HCEC 1CT (cell line): ENCODE results near the gene DDX46.
"Not testable (repeated sequence)": the region's sequence is repeated elsewhere in the genome, so short reads cannot be mapped to it uniquely, and the experiment has no call there.

ENCODE experiments used
- DNase-seq: peaks from one replicate; pipeline ENCODE4 v3.0.0-alpha.2; 2017

Gene DDX46, protein sequence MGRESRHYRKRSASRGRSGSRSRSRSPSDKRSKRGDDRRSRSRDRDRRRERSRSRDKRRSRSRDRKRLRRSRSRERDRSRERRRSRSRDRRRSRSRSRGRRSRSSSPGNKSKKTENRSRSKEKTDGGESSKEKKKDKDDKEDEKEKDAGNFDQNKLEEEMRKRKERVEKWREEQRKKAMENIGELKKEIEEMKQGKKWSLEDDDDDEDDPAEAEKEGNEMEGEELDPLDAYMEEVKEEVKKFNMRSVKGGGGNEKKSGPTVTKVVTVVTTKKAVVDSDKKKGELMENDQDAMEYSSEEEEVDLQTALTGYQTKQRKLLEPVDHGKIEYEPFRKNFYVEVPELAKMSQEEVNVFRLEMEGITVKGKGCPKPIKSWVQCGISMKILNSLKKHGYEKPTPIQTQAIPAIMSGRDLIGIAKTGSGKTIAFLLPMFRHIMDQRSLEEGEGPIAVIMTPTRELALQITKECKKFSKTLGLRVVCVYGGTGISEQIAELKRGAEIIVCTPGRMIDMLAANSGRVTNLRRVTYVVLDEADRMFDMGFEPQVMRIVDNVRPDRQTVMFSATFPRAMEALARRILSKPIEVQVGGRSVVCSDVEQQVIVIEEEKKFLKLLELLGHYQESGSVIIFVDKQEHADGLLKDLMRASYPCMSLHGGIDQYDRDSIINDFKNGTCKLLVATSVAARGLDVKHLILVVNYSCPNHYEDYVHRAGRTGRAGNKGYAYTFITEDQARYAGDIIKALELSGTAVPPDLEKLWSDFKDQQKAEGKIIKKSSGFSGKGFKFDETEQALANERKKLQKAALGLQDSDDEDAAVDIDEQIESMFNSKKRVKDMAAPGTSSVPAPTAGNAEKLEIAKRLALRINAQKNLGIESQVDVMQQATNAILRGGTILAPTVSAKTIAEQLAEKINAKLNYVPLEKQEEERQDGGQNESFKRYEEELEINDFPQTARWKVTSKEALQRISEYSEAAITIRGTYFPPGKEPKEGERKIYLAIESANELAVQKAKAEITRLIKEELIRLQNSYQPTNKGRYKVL

DNA sequence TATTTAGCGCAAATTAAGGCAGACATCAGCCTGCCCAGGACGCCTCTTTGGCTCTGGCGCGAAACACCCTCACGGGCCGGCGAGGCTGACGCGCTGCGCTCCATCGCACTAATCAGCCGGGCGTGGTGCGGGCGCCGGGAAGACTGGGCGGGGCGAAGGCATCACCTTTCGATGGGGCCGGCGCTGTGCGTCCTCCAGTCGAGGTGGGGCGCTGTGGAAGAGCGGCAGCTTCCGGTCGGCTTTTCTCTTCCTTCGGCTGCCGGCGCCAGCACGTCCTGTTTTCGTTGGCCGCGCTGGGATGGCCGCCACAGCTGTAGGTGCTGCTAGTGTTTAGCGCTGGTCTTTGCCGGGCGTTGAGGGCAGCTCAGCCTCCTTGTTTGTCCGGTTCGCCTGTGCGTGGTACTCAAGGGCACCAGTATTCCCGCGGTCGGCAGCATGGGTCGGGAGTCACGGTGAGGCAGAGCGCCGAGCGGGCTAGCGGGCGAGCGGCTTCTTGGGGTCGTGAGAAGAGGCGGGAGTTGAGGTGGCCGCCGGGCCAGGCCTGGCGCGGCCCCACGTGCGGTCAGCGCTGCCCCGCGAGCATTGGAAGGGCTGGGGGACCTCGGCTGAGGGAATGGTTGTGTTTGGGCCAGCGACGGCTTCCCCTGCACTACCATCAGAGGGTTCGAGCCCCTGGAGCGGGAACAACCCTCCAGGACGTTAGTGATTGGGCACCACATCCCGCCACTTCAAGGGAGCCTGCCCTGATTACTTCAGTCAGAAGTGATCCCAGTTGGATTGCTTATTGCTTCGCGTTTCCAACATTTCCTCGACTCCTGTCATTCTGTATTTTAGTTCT is at the start of gene DDX46:
Gene DDX46 (plus strand): TSS at position 276 of the 838 bp plus-strand sequence. CDS start 160 bp downstream, at position 436.
- peak; percentile 93 for DNase-seq

DNA sequence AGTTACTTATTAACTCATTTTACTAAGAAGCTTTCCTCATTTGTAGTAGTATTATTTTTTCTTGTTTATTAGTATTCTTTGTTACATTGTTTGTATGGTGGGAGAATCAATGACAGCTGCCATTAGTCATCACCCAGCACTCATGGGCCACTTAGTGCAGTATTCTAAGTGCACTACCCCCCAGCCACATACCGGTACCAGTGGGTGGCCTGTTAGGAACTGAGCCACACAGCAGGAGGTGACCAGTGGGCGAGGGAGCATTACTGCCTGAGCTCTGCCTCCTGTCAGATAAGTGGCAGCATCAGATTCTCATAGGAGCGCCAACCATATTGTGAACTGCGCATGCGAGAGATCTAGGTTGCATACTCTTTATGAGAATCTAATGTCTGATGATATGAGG is 44.5 kb upstream of the DDX46 start:
- no peak for DNase-seq

DNA sequence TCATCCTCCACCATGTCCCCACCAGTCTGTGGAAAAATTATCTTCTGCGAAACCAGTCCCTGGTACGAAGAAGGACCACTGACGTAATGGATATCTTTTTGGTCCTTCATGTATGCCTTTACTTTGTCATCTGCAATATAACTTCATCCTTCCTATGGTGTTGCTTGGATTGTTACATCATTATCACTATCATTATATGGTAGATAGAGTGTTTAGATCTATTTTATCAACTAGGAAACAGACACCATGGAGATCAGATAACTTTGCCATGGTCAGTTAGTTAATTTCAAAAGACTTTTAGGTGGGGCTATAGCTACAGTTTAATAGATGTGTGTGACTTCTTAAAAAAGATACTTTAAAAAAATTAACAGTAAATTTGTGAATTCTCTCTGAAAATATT is 44.0 kb upstream of the DDX46 start:
- DNase-seq, result no peak

DNA sequence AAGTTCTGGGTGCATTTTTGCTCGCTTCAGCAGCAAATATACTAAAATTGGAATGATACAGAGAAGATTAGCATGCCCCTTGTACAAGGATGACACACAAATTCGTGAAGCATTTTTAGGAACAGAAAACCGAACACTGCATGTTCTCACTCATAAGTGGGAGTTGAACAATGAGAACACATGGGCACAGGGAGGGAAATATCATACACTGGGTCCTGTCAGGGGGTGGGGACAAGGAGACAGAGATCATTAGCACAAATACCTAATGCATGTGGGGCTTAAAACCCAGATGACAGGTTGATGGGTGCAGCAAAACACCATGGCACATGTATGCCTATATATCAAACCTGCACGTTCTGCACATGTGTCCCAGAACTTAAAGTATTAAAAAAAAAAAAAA is 43.1 kb upstream of the DDX46 start:
- DNase-seq, result not testable (repeated sequence)

DNA sequence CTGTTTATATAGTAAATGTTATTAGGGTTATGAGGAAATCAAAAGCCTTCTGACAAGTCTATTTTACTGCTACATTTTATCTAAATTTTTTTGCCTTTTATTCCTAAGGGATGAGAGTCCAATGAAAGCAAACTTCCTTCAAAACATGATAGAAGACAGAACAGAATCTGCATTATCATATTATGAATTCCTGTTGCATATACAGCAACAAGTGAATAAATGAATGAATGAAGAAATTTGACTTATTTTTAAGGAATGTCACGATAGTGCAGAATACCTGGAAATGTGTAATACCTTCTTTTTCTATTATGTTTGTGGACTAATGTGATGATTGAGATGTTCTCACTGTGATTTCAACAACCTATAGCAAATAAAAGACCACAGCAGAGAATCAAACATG is 33.7 kb upstream of the DDX46 start:
- DNase-seq, result no peak

DNA sequence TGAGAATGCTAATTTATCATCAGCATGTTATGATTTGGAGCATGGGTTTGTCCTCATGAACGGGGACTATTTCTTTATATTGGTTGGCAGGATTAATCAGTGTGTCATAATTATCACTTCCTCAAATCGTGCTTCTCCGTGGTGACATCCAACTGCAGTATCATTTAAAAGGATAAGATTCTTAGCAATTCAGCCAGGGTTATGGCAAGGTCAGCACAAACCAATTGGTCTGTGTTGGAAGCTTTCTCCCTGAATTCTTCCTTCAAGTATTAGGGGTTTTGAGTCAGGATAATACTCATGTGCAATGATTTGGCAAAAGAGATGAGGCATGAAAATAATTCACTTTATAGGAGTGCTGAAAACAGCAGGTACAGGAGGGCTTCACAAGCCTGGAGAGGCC is 25.8 kb upstream of the DDX46 start:
- DNase-seq, result no peak

DNA sequence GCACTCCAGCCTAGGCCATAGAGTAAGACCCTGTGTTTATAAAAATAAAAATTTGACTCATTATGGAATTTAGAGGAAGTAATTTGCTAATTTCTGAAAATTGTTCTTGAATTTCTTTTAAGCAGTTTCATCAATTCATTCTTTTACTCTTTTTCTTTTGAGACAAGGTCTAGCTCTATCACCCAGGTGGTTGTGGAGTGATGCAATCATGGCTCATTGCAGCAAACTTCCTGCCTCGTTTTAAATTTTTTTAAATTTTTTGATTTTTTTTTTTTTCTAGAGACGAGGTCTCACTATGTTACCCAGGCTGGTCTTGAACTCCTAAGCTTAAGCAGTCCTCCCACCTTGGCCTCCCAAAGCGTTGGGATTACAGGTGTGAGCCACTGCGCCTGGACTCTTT is 23.3 kb upstream of the DDX46 start:
- no peak for DNase-seq

DNA sequence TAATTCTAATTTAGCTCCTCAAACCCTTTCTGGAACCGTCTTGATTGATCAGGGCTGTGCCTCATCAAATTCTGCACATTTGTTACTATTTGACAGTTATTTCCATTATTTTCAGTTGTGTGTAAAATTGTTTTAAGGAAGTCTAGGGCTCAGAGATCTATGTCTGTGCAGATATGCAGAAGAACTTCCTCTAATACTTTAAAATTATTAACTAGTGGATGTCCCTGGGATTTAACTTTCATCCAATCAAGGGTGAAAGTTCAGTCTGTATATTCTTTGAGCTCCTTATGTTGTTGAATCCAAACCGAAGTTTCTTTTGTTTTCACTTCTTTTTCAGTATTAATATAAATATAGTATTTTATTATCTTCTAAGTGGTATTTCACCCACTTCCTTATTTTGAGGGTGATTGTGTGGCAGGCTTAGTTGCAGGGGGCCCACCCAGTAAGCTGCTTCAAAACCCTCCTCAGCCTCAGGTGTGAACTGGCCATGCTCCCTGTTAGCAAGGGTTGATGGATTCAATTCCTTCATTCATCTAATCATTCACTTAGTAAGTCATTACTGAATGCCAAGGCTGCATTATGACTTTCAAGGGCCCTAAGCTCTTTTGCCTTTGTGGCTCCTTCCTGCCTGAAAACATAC is 22.3 kb upstream of the DDX46 start:
- DNase-seq, result no peak

DNA sequence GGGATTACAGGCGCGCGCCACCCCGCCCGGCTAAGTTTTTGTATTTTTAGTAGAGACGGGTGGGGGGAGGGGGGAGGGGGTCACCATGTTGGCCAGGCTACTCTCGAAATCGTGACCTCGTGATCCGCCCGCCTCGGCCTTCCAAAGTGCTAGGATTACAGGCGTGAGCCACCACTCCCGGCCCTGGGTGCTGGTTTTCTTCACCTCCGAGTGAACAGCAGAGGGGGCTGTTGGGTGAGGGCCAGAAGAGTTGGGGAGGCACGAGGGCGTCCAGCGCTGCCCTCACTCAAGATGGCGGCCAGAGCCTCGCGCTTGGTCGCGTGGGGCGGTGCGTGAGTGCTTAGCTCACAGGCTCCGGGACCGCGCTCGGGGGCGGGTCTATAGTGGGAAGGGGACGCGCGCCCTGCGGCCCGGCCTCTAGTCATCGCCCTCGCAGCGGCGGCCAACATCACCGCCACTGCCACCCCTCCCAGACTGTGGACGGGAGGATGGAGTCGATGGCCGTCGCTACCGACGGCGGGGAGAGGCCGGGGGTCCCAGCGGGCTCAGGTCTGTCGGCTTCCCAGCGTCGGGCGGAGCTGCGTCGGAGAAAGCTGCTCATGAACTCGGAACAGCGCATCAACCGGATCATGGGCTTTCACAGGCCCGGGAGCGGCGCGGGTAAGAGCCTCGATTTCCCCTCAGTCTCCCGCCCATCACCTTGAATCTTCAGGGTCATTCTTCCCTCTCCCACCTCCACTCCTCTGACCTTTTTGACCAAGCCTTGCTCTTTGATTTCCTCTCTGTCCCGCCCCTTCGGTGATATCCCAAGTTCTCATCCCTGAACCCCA is 20.2 kb upstream of the DDX46 start, which contains the start of gene CAMLG:
Gene CAMLG (plus strand): TSS at position 416 of the 830 bp plus-strand sequence. CDS start 73 bp downstream, at position 489.
- peak; percentile 97 for DNase-seq

DNA sequence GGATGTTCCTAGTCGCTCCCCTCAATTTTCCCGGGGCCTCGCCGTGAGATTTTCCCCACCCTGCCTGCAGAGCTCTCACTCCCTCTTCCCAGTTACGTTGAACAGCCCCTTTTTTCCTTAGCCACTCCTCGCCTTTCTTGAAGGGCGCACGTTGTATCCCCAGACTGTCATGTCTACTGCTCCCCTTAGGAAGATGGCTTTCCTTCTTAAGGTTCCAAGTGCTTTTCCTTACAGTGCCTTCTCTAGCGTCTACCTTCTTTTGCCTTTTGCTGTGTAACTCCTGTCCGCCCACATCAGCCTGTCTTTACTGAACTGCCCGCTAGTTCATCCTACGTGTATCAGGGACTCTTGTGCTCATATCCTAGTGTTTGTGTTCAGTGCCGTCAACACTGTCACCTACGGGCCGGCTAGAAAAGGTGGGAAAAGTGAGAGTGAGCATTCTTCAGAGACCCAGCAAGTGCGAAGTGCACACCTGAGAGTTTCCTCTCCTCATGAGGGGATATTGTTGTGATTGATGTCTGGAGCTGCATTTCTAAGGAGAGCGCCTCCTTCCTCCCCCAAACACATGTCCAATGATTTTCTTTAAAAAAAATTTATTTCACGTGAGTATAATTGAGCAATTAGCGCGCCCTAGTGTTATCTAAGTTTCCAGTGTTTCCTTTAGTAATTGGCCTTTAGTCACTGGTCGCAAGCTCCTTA is 19.5 kb upstream of the DDX46 start:
- DNase-seq, result peak; percentile 40

DNA sequence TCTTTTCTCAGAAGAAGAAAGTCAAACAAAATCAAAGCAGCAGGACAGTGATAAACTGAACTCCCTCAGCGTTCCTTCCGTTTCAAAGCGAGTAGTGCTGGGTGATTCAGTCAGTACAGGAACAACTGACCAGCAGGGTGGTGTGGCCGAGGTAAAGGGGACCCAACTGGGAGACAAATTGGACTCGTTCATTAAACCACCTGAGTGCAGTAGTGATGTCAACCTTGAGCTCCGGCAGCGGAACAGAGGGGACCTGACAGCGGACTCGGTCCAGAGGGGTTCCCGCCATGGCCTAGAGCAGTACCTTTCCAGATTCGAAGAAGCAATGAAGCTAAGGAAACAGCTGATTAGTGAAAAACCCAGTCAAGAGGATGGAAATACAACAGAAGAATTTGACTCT is 17.5 kb upstream of the DDX46 start:
- DNase-seq, result no peak

DNA sequence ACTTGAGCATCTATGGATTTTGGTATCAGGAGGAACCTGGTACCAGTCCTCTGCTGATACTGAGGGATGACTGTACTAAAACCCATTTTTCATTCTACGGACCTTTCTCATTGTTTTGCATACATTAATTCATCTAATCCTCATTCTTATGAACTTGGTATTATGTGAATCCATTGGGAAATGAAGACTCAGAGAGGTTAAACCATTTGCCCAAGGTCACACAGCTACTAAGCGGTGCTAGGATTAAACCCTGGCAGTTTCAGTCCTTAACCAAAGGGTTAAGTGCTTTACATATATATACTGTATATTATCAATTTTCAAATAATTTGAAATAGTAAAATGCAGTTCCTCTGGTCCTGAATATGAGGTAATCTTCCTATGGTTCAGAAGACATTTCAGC is 16.4 kb upstream of the DDX46 start:
- DNase-seq, result no peak

DNA sequence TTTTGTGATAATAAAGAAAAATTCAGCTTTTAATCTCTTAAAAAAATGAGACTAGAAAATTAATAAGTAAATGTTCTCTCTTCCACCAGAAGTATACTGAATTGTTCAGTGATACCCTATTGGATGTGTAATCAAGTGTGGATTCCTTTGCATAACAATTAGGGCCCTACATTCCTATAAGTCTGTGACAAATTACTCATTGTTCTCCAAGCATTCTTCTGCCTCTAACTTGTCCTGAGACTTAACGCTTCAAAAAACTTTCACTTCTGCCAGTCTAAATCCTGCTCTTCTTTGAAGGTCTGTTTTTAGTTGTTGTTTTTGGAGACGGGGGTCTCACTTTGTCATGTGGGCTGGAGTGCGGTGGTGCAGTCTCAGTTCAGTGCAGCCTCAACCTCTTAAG is 9.2 kb upstream of the DDX46 start:
- no peak for DNase-seq

DNA sequence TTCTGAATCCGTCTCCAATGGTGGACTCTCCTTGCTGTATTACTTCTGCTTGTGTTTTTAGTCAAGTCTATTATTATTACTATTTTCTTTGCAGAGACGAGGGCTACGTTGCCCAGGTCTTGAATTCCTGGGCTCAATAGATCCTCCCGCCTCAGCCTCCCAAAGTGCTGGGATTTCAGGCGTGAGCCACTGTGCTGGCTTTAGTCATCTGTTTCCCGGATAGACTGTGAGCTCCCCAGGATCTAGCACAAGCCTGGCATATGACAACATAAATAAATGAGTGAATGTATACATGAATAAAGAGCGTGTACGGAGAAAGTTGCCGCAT is 439 bp upstream of the DDX46 start:
- DNase-seq, result no peak

DNA sequence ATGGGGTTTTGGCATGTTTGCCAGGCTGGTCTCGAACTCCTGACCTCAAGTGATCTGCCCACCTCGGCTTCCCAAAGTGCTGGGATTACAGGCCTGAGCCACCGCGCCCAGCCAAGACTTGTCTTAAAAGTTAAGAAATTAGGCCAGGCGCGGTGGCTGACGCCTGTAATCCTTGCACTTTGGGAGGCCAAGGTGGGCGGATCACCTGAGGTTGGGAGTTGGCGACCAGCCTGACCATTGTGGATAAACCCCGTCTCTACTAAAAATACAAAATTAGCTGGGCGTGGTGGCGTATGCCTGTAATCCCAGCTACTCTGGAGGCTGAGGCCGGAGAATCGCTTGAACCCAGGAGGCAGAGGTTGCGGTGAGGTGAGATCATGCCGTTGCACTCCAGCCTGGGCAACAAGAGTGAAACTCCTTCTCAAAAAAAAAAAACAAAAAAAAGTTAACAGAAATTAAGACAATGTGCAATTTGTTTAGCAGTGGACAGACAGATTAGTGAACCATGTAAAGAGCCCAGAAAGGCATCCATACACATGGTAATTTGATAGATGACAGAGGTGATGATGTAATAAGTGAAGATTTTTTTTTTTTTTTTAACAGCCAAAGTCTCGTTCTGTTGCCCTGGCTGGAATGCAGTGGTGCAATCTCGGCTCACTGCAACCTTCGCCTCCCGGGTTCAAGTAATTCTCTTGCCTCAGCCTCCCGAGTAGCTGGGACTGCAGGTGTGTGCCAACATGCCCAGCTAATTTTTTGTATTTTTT is 9.1 kb downstream of the DDX46 start:
- DNase-seq, result peak; percentile 11

DNA sequence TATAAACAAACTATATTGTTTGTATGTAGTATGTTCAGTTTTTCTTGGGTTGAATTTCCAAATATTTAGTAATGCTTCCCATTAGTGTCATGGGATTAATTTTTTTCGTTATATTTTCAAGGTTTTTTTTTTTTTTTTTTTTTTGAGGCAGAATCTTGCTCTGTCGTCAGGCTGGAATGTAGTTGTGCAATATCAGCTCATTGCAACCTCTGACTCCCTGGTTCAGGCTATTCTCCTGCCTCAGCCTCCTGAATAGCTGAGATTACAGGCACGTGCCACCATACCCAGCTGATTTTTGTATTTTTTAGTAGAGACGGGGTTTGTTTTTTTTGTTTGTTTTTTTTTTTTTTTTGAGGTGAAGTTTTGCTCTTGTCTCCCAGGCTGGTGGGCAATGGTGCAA is 10.6 kb downstream of the DDX46 start:
- peak; percentile 59 for DNase-seq

DNA sequence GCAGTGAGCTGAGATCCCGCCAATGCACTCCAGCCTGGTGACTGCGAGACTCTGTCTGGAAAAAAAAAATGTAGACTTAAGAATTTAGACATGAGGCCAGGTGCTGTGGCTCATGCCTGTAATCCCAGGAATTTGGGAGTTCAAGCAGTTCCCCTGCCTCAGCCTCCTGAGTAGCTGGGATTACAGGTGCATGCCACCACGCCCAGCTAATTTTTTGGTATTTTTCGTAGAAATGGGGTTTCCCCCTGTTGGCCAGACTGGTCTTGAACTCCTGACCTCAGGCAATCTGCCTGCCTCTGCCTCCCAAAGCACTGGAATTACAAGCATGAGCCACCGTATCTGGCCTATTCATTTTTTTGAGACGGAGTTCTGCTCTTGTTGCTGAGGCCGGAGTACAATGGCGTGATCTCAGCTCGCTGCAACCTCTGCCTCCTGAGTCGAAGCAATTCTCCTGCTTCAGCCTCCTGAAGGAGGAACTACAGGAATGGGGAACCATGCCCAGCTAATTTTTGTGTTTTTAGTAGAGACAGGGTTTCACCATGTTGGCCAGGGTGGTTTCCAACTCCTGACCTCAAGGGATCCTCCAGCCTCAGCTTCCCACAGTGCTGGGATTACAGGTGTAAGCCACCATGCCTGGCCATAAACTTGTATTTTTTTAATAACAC is 14.0 kb downstream of the DDX46 start:
- no peak for DNase-seq

DNA sequence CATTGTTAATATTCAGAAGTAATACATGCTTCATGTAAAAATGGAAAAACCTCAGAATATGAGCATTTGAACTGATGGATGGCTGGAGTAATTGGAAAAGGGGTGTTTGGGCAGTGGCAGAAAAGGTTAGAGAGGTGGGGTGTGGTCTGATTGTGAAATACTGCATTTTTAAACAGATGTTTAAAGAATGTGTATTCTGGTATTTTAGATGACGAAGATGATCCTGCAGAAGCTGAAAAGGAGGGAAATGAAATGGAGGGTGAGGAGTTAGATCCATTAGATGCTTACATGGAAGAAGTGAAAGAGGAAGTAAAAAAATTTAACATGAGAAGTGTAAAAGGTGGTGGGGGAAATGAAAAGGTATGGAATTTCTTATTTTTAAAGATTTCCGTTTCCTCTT is 18.8 kb downstream of the DDX46 start:
- DNase-seq, result no peak

DNA sequence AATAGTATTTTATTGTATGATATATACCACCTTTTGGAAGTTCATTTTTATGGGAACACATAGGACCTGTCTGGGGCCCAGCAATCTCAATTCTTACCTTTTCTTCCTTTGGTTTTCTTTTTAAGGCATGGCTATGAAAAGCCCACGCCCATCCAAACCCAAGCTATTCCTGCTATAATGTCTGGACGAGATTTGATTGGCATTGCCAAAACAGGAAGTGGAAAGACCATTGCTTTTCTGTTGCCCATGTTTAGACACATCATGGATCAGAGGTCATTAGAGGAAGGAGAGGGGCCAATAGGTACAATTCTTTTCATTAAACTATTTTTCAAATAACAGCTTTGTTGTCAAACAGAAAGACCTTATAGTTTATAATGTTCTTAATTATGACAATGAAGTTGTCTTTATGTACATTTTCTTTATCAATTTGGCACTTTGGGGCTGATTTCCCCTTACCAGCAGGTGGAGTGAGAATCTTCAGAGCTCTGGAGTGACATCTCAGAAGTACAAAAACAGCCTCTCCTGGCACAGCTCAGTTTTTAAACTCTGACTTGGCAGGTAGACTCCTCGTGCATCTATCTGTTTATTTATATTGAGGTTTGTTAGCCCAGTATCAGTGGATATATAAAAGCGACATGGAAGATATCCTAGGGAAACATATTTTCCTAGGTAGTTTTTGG is 25.8 kb downstream of the DDX46 start:
- DNase-seq, result no peak
